IMR-90 (cell line): Measurements from ENCODE around the gene EXOC6B. TPM values are rescaled to one million over a fixed set of nuclear protein-coding genes. Genes with fewer than 3 reads are reported as not detected.

Source experiments
- ATAC-seq: fragments of 200-7000 bp; cut with Tn5 transposase; 2 replicates; pipeline ENCODE4 v1.9.1; 2020; ENCODE audit warnings: low read depth, mild to moderate bottlenecking, moderate library complexity
- BruUV-seq: library from RNA; stranded (reverse); fragments of 400-500 nt; replicated peaks from 2 replicates; lab custom pipeline; 2021; lab: Mats Ljungman, UMichigan
- CTCF ChIA-PET: fragments of 300-600 bp; formaldehyde crosslinking; extraction: SDS; loops from one replicate; lab custom pipeline; 2021; ENCODE audit warnings: antibody characterized with exemption; lab: Yijun Ruan, JAX
- POLR2A ChIA-PET: fragments of 300-600 bp; sonication (Branson Sonifier 250); formaldehyde crosslinking; loops from one replicate; lab custom pipeline; 2022; ENCODE audit warnings: antibody characterized with exemption; ENCODE audit not compliant: unreplicated experiment; lab: Charles Lee
- DNase-seq: peaks from one replicate; pipeline ENCODE4 v3.0.0; 2013
- H2AFZ ChIP-seq: replicated peaks from 2 replicates; pipeline ENCODE3; 2013; ENCODE audit warnings: low read length, mild to moderate bottlenecking; ENCODE audit not compliant: poor library complexity
- H2AK5ac ChIP-seq: 2 replicates; pipeline ENCODE4 v1.6.1; 2013; ENCODE audit warnings: low read depth, low read length, inconsistent platforms
- H2AK9ac ChIP-seq: replicated peaks from 2 replicates; pipeline ENCODE3; 2013; ENCODE audit warnings: mild to moderate bottlenecking, low read depth, low read length, moderate library complexity; ENCODE audit not compliant: poor library complexity
- H2BK120ac ChIP-seq: 2 replicates; pipeline ENCODE4 v1.6.1; 2013; ENCODE audit warnings: low read depth, low read length, inconsistent platforms
- H2BK15ac ChIP-seq: 3 replicates; pipeline ENCODE4 v1.6.1; 2013; ENCODE audit warnings: low read depth, low read length, inconsistent platforms
- H2BK20ac ChIP-seq: 2 replicates; pipeline ENCODE4 v1.6.1; 2013; ENCODE audit warnings: low read depth, mild to moderate bottlenecking, inconsistent platforms, low read length, moderate library complexity
- H2BK5ac ChIP-seq: 2 replicates; pipeline ENCODE4 v1.6.1; 2013; ENCODE audit warnings: mild to moderate bottlenecking, low read depth, low read length, inconsistent platforms; ENCODE audit not compliant: poor library complexity, severe bottlenecking
- H3K14ac ChIP-seq: replicated peaks from 2 replicates; pipeline ENCODE4 v1.6.1; 2013; ENCODE audit warnings: low read depth, low read length, inconsistent platforms
- H3K18ac ChIP-seq: 2 replicates; pipeline ENCODE4 v1.6.1; 2013; ENCODE audit warnings: low read depth, low read length, control low read depth
- H3K23ac ChIP-seq: 2 replicates; pipeline ENCODE4 v1.6.1; 2013; ENCODE audit warnings: low read depth, low read length, inconsistent platforms
- H3K27ac ChIP-seq: 2 replicates; pipeline ENCODE4 v1.5.1; 2013; ENCODE audit warnings: mild to moderate bottlenecking, control low read depth, low read length; ENCODE audit not compliant: insufficient read depth
- H3K27me3 ChIP-seq: 2 replicates; pipeline ENCODE4 v1.6.1; 2013; ENCODE audit warnings: low read length; ENCODE audit not compliant: control insufficient read depth, insufficient read depth
- H3K36me3 ChIP-seq: 2 replicates; pipeline ENCODE4 v1.6.1; 2013; ENCODE audit warnings: low read length, mixed read lengths; ENCODE audit not compliant: control insufficient read depth, insufficient read depth
- H3K4ac ChIP-seq: 2 replicates; pipeline ENCODE4 v1.6.1; 2013; ENCODE audit warnings: low read depth, low read length, inconsistent platforms
- H3K4me1 ChIP-seq: 2 replicates; pipeline ENCODE4 v1.6.1; 2013; ENCODE audit warnings: low read length, mixed read lengths; ENCODE audit not compliant: control insufficient read depth, insufficient read depth
- H3K4me2 ChIP-seq: 2 replicates; pipeline ENCODE4 v1.6.1; 2013; ENCODE audit warnings: low read depth, mild to moderate bottlenecking, control low read depth, low read length, moderate library complexity
- H3K4me3 ChIP-seq: 2 replicates; pipeline ENCODE4 v1.5.1; 2013; ENCODE audit warnings: low read depth, mild to moderate bottlenecking, control low read depth, low read length, moderate library complexity; ENCODE audit not compliant: insufficient read depth
- H3K56ac ChIP-seq: 2 replicates; pipeline ENCODE4 v1.6.1; 2013; ENCODE audit warnings: low read length, inconsistent platforms; ENCODE audit not compliant: insufficient read depth; ENCODE audit errors: extremely low read depth
- H3K79me1 ChIP-seq, 2 experiments: 2 replicates each; pipeline ENCODE4 v1.6.1; 2013; ENCODE audit warnings: low read length in 2 of 2, inconsistent platforms in 1 of 2, low read depth in 1 of 2
- H3K9ac ChIP-seq: 2 replicates; pipeline ENCODE4 v1.6.1; 2013; ENCODE audit warnings: low read depth, low read length, control low read depth
- H3K9me1 ChIP-seq: 2 replicates; pipeline ENCODE4 v1.6.1; 2013; ENCODE audit warnings: low read length, inconsistent platforms; ENCODE audit not compliant: insufficient read depth
- H3K9me3 ChIP-seq: 2 replicates; pipeline ENCODE4 v1.6.1; 2013; ENCODE audit warnings: low read length; ENCODE audit not compliant: control insufficient read depth, insufficient read depth
- H4K20me1 ChIP-seq: 2 replicates; pipeline ENCODE4 v1.6.1; 2013; ENCODE audit warnings: low read length, inconsistent platforms; ENCODE audit not compliant: insufficient read depth
- H4K5ac ChIP-seq: 2 replicates; pipeline ENCODE4 v1.6.1; 2013; ENCODE audit warnings: mild to moderate bottlenecking, low read depth, low read length, control low read depth
- H4K8ac ChIP-seq, 2 experiments: 2 replicates each; pipeline ENCODE4 v1.6.1; 2013; ENCODE audit warnings: low read depth in 2 of 2, low read length in 2 of 2, control low read depth in 1 of 2, inconsistent platforms in 1 of 2
- H4K91ac ChIP-seq: 2 replicates; pipeline ENCODE4 v1.6.1; 2013; ENCODE audit warnings: low read depth, low read length, inconsistent platforms; ENCODE audit not compliant: insufficient read depth
- BHLHE40 ChIP-seq: fragments of 150-350 bp; IDR thresholded peaks from 2 replicates; pipeline ENCODE4 v1.6.1; 2016; ENCODE audit warnings: mild to moderate bottlenecking, low read depth, low read length
- CEBPB ChIP-seq: IDR thresholded peaks from 2 replicates; pipeline ENCODE4 v1.6.1; 2012; ENCODE audit warnings: low read depth, low read length, improper control_type of control experiment
- CHD1 ChIP-seq: IDR thresholded peaks from 2 replicates; pipeline ENCODE4 v1.6.1; 2012; ENCODE audit warnings: low read depth, low read length, improper control_type of control experiment
- FOS ChIP-seq: fragments of 150-350 bp; IDR thresholded peaks from 2 replicates; pipeline ENCODE4 v1.6.1; 2016; ENCODE audit warnings: low read depth, low read length
- MAFK ChIP-seq: IDR thresholded peaks from 2 replicates; pipeline ENCODE4 v1.6.1; 2012; ENCODE audit warnings: low read depth, low read length, improper control_type of control experiment
- MAZ ChIP-seq: IDR thresholded peaks from 2 replicates; pipeline ENCODE4 v1.6.1; 2012; ENCODE audit warnings: low read depth, mild to moderate bottlenecking, low read length, improper control_type of control experiment, moderate library complexity, borderline replicate concordance
- MXI1 ChIP-seq: IDR thresholded peaks from 2 replicates; pipeline ENCODE4 v1.6.1; 2012; ENCODE audit warnings: low read depth, mild to moderate bottlenecking, low read length, moderate library complexity, borderline replicate concordance
- NFE2L2 ChIP-seq: fragments of 150-350 bp; IDR thresholded peaks from 2 replicates; pipeline ENCODE4 v1.6.1; 2016; ENCODE audit warnings: low read depth, mild to moderate bottlenecking, low read length
- POLR2A ChIP-seq: IDR thresholded peaks from 2 replicates; pipeline ENCODE4 v1.6.1; 2012; ENCODE audit warnings: mild to moderate bottlenecking, low read depth, low read length
- RAD21 ChIP-seq: IDR thresholded peaks from 2 replicates; pipeline ENCODE4 v1.6.1; 2012; ENCODE audit warnings: low read length, improper control_type of control experiment
- RCOR1 ChIP-seq: IDR thresholded peaks from 2 replicates; pipeline ENCODE4 v1.6.1; 2012; ENCODE audit warnings: mild to moderate bottlenecking, low read length, improper control_type of control experiment; ENCODE audit not compliant: insufficient replicate concordance
- RFX5 ChIP-seq: IDR thresholded peaks from 2 replicates; pipeline ENCODE4 v1.8.0; 2012; ENCODE audit warnings: low read depth, mild to moderate bottlenecking, low read length, moderate library complexity
- SMC3 ChIP-seq: fragments of 150-350 bp; IDR thresholded peaks from 2 replicates; pipeline ENCODE4 v1.6.1; 2016; ENCODE audit warnings: low read depth, mild to moderate bottlenecking, antibody characterized with exemption, low read length, moderate library complexity
- WGBS, 2 experiments: methylation state at CpG; one replicate each; pipeline versions ENCODE4 v1.1.5 to v1.1.7; 2013; ENCODE audit warnings: missing lambda C conversion rate in 2 of 2; ENCODE audit not compliant: insufficient read length in 1 of 2; ENCODE audit errors: extremely low coverage in 2 of 2; 5-methylcytosine and 5-hydroxymethylcytosine counted together
- dilution Hi-C: fragments of 300-500 bp; cut with HindIII; formaldehyde crosslinking; loops from one replicate; pipeline ENCODE4 v1.14.3; 2018; ENCODE audit warnings: low sequenced_read_pairs; ENCODE audit not compliant: unreplicated experiment
- in situ Hi-C: fragments of 300-500 bp; cut with MboI; formaldehyde crosslinking; loops from 3 replicates; pipeline ENCODE4 v1.14.3; 2019; ENCODE audit warnings: low sequenced_read_pairs, inconsistent platforms, mixed read lengths
- intact Hi-C: fragments of 100-400 bp; cut with micrococcal nuclease; formaldehyde crosslinking; loops from 2 replicates; pipeline ENCODE4 v1.10.0; 2022
- polyA plus RNA-seq, 3 experiments: library from polyadenylated mRNA; depleted of rRNA; stranded (reverse); fragments of >200 nt; gene quantifications; 2 replicates each; pipeline ENCODE4 v1.2.3, GENCODE V29; 2012; ENCODE audit warnings: low replicate concordance in 1 of 3
- total RNA-seq: library from RNA; depleted of rRNA; stranded (reverse); fragments of >200 nt; gene quantifications from 2 replicates; pipeline ENCODE4 v1.2.3, GENCODE V29; 2012
- TF ChIP-seq, protein P1 (sequence below): fragments of 150-350 bp; IDR thresholded peaks from 2 replicates; pipeline ENCODE4 v1.6.1; 2016; ENCODE audit warnings: low read depth, mild to moderate bottlenecking, low read length, moderate library complexity, borderline replicate concordance
- TF ChIP-seq, protein P2 (sequence below): conservative IDR thresholded peaks from 2 replicates; pipeline ENCODE4 v1.5.1; 2012; ENCODE audit warnings: mild to moderate bottlenecking, low read depth, low read length, improper control_type of control experiment
- TF ChIP-seq, protein P3 (sequence below): fragments of 150-350 bp; IDR thresholded peaks from 2 replicates; pipeline ENCODE4 v1.6.1; 2017; ENCODE audit warnings: mild to moderate bottlenecking, antibody characterized with exemption, low read length, low read depth

EXOC6B gene
- total and polyA plus RNA-seq, 2 of the 4 experiments (the other 2 are of a cell fraction): 10.2 to 29.4 TPM

DNA sequence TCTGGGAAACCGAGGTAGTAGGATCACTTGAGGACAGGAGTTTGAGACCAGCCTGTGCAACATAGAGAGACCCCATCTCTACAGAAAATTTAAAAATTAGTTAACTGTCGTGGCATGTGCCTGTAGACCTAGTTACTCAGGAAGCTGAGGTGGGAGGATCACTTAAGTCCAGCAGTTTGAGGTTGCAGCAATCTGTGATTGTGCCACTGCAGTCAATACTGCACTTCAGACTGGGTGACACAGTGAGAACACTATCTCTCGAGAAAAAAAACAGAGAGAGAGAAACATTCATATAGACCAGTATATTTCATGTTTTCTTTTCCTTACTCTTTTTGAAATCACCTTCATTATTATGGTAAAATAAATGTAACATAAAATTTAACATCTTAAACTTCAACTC is 387.5 kb downstream of the EXOC6B start:
- CTCF ChIA-PET: no interaction called here
- Histone ChIP-seq H3K18ac (no peak overlapping the region), H3K9ac (no peak overlapping the region), H3K79me1 (no peaks in the 10 kb centered on the region), H4K5ac (no peak overlapping the region), H2BK120ac (no peak overlapping the region), H2AK5ac (no peak overlapping the region), H2AK9ac (no peak overlapping the region), H2AFZ (no peak overlapping the region), H4K8ac (no peak overlapping the region), H3K9me1 (no peaks in the 10 kb centered on the region), H2BK15ac (no peak overlapping the region), H3K27ac (no peak overlapping the region), H3K14ac (no peak overlapping the region), H3K4ac (no peak overlapping the region), H2BK5ac (no peak overlapping the region), H3K9me3 (no peaks in the 10 kb centered on the region), H3K23ac (no peak overlapping the region), H4K91ac (no peak overlapping the region), H2BK20ac (no peak overlapping the region), H3K27me3 (no peaks in the 10 kb centered on the region), H4K20me1 (no peaks in the 10 kb centered on the region), H3K36me3 (no peaks in the 10 kb centered on the region), H3K56ac (no peak overlapping the region), H3K4me2 (no peak overlapping the region), H3K4me3 (no peak overlapping the region), H3K4me1 (no peaks in the 10 kb centered on the region)
- no TSS peak for BruUV-seq
- in situ Hi-C loops: no loop called here
- dilution Hi-C loops: no loop called here
- no peak for DNase-seq
- POLR2A ChIA-PET: no interaction called here
- no CpG with 5 or more reads among the region's 3 CpGs for WGBS, 2 experiments
- TF ChIP-seq MAZ (no peak), RCOR1 (no peak), FOS (no peak), RFX5 (no peak), RAD21 (no peak), BHLHE40 (no peak), NFE2L2 (no peak), CHD1 (no peak), CEBPB (no peak), MAFK (no peak), SMC3 (no peak), POLR2A (no peak), MXI1 (no peak)
- TF ChIP-seq, protein P1, sequence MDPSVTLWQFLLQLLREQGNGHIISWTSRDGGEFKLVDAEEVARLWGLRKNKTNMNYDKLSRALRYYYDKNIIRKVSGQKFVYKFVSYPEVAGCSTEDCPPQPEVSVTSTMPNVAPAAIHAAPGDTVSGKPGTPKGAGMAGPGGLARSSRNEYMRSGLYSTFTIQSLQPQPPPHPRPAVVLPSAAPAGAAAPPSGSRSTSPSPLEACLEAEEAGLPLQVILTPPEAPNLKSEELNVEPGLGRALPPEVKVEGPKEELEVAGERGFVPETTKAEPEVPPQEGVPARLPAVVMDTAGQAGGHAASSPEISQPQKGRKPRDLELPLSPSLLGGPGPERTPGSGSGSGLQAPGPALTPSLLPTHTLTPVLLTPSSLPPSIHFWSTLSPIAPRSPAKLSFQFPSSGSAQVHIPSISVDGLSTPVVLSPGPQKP: no peak
- TF ChIP-seq, protein P2, sequence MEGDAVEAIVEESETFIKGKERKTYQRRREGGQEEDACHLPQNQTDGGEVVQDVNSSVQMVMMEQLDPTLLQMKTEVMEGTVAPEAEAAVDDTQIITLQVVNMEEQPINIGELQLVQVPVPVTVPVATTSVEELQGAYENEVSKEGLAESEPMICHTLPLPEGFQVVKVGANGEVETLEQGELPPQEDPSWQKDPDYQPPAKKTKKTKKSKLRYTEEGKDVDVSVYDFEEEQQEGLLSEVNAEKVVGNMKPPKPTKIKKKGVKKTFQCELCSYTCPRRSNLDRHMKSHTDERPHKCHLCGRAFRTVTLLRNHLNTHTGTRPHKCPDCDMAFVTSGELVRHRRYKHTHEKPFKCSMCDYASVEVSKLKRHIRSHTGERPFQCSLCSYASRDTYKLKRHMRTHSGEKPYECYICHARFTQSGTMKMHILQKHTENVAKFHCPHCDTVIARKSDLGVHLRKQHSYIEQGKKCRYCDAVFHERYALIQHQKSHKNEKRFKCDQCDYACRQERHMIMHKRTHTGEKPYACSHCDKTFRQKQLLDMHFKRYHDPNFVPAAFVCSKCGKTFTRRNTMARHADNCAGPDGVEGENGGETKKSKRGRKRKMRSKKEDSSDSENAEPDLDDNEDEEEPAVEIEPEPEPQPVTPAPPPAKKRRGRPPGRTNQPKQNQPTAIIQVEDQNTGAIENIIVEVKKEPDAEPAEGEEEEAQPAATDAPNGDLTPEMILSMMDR: no peak
- TF ChIP-seq, protein P3, sequence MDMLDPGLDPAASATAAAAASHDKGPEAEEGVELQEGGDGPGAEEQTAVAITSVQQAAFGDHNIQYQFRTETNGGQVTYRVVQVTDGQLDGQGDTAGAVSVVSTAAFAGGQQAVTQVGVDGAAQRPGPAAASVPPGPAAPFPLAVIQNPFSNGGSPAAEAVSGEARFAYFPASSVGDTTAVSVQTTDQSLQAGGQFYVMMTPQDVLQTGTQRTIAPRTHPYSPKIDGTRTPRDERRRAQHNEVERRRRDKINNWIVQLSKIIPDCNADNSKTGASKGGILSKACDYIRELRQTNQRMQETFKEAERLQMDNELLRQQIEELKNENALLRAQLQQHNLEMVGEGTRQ: no peak
- intact Hi-C loops: no loop called here
- ATAC-seq: no peak
